Activated naive CD8-positive, alpha-beta T cell treated with anti-CD3 and anti-CD28 coated beads, Interleukin-2, amount 10 ng/mL, durations not matched to agents 7 days and 5 days (primary cell): ENCODE results near the gene KRT15. TPM values are rescaled to one million over a fixed set of nuclear protein-coding genes. Genes with fewer than 3 reads are reported as not detected.

ENCODE experiments used
- ATAC-seq: fragments of 150-1000 bp; cut with Tn5 transposase; one replicate; pipeline ENCODE4 v1.10.0; 2021; ENCODE audit warnings: low read depth, moderate library complexity
- POLR2A ChIA-PET: fragments of 350-600 bp; sonication (Branson Sonifier 250); formaldehyde crosslinking; loops from one replicate; lab custom pipeline; 2021; ENCODE audit warnings: antibody characterized with exemption; lab: Charles Lee
- DNase-seq: peaks from one replicate; pipeline ENCODE4 v3.0.0; 2021
- H3K27ac Mint-ChIP-seq: one replicate; pipeline ENCODE4 v1.8.0; 2022; ENCODE audit warnings: mild to moderate bottlenecking, mixed read lengths
- H3K27me3 Mint-ChIP-seq: one replicate; pipeline ENCODE4 v1.8.0; 2022; ENCODE audit warnings: mild to moderate bottlenecking, moderate library complexity, mixed read lengths
- H3K36me3 Mint-ChIP-seq: one replicate; pipeline ENCODE4 v1.8.0; 2021; ENCODE audit warnings: mild to moderate bottlenecking, mixed read lengths
- H3K4me1 Mint-ChIP-seq: one replicate; pipeline ENCODE4 v1.8.0; 2021; ENCODE audit warnings: mixed read lengths
- H3K4me3 Mint-ChIP-seq: one replicate; pipeline ENCODE4 v1.8.0; 2022; ENCODE audit warnings: mild to moderate bottlenecking, moderate library complexity, mixed read lengths
- H3K9me3 Mint-ChIP-seq: one replicate; pipeline ENCODE4 v1.8.0; 2021; ENCODE audit warnings: mixed read lengths
- total RNA-seq, 2 experiments: library from RNA; stranded (reverse); gene quantifications; one replicate each; pipeline ENCODE4 v1.2.3, GENCODE V29; 2021

The KRT15 gene
- total RNA-seq, 2 experiments from 2014 or later = not detected

DNA sequence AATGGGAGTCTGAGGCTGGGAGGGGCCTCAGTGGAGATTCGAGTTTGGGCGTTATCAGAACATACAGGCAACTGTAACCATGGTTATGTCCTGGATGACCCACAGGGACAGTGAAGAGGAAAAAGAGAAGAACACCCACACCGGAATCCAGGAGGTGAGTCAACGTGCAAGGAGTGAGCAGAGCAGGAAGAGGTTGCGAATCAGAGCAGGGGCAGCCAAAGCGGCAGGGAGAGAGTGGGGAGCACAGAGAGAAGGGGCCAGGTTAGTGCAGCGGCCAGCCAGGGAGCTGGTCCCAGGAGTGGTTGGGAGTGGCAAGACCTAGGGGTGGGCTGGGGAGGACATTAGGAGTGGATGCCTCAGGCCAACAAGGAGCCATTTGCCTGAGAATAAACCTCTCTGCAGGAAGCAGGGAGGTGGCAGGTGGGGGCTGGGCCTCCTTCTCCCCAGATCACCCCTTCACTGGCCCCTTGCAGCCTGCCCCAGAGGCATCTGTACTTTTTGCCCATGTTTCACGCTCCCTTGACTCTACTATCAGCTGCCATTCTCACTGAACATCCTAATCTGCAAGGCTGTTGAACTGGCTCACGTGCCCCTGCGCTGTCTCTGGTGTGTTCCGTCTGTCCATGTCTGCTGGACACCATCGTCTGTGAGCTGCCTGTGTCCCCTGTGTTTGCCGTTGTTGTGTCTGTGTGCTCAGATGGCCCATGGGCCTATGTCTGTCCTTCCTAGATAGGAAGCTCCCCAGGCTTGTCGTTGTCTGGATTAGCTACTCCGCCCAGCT, 18.4 kb downstream of the KRT15 start:
- Mint-ChIP-seq H3K9me3 (no peaks in the 10 kb centered on the region), H3K27ac (peak overlapping the region; percentile 32), H3K4me1 (peaks cover 14% of the 10 kb centered on the region), H3K27me3 (no peaks in the 10 kb centered on the region), H3K4me3 (no peak overlapping the region), H3K36me3 (no peaks in the 10 kb centered on the region)
- ATAC-seq (no peak), DNase-seq (no peak)
- POLR2A ChIA-PET = no interaction called here

DNA sequence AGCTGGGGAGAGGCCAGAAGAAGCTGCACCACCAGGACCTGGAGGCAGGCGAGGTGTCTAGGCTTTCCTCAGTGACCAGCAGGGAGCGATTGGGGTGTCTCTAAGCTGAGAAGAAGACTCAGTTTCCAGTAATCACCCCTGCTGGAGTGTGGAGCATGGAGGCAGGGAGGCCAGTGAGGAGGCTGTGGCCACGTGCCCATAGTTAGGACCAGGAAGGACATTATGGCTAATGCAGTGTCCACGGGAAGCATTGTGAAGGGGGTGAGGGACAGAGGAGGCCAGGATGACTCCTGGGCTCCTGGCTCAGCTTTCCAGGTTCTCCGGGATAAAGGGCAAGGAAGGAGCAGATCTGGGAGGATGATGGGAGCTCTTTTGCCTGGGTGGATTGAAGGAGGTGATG, 19.0 kb downstream of the KRT15 start:
- H3K4me1 Mint-ChIP-seq = peaks cover 14% of the 10 kb centered on the region
- POLR2A ChIA-PET = no interaction called here
- H3K9me3 Mint-ChIP-seq = no peaks in the 10 kb centered on the region
- DNase-seq (no peak), ATAC-seq (no peak)
- H3K27ac Mint-ChIP-seq = peak overlapping the region; percentile 32
- H3K27me3 Mint-ChIP-seq = no peaks in the 10 kb centered on the region
- no peaks in the 10 kb centered on the region for H3K36me3 Mint-ChIP-seq
- no peak overlapping the region for H3K4me3 Mint-ChIP-seq

DNA sequence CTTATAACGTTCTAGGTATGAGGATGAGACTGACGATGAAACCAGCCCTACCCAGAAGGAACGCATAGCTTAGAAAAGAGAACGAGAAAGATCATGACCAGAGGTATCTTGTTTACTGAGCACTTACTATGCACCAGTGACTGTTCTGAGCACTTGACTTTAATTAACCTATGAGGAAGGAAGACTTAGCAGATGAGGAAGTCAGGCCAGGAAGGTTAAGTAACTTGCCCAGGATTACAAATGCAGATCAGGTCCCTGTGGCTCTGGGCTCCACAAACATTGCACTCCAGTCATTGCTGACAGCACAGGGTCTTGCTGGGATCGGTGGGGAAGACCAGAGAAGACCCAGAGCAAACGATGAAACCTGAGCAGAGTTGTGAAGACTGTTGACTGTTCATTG, 20.4 kb downstream of the KRT15 start:
- H3K4me3 Mint-ChIP-seq = no peak overlapping the region
- POLR2A ChIA-PET = interaction anchor here (0.8 kb wide), 1 partner anchor 167 kb away, joined by 3 read pairs; no protein-coding TSS in a partner anchor
- H3K27me3 Mint-ChIP-seq = no peaks in the 10 kb centered on the region
- H3K9me3 Mint-ChIP-seq = no peaks in the 10 kb centered on the region
- no peaks in the 10 kb centered on the region for H3K36me3 Mint-ChIP-seq
- no peak overlapping the region for H3K27ac Mint-ChIP-seq
- ATAC-seq (no peak), DNase-seq (no peak)
- H3K4me1 Mint-ChIP-seq = peaks cover 14% of the 10 kb centered on the region

DNA sequence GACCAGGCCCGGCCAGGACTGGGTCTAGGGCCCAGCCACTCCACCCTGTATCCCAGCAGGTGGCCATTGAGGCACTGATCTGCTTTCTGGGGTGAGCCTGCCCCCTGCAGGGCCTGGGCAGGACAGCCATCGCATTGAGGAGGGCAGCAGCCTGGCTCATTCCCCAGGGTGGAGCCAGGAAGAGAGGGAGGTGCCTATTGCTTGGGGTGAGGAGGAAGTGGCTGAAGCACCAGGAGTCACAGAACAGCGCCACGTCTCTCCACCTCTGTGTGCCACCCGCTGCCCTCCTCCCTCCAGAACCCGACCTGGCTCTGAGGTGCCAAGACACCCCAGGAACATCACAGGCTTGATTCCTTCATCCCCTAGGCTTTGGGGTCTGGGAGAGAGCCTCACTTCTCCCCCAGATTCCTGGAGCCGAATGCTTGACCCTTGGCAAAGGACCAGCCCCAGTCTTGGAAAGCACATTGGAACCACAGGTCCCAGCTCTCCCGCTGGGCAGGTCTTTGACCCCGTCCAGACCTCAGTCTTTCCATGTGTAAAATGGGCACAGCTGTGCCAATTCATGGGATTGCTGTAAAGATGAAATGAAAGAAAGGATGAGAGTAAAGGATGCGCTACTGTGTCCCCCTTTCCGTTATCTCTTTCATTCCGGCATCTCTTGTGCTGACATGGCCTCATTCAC, 21.7 kb downstream of the KRT15 start:
- POLR2A ChIA-PET = no interaction called here
- Mint-ChIP-seq H3K9me3 (no peaks in the 10 kb centered on the region), H3K27ac (peak overlapping the region; percentile 68), H3K36me3 (no peaks in the 10 kb centered on the region), H3K27me3 (no peaks in the 10 kb centered on the region), H3K4me1 (peaks cover 14% of the 10 kb centered on the region), H3K4me3 (peak overlapping the region; percentile 33)
- DNase-seq (peak; percentile 76), ATAC-seq (peak; percentile 97)

DNA sequence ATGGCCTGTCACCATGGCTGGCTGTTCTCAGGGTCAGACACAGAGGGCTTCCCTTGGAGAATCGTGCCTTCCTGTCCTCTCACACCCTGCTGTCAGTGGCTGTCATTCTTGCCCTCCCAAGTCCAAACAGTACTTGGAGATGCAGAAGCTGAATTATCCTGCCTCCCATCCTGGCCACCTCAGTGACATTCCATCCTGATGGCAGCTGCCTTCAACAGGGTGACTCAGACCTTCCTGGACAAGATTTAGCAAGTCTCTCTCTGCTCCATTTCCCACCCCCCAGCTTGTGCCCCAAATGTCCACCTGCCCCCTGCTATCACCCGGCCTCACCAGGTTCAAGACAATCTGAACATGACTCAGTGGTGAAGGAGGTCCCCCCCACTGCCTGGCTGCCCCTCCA, 24.2 kb downstream of the KRT15 start:
- DNase-seq (no peak), ATAC-seq (no peak)
- Mint-ChIP-seq H3K27ac (no peak overlapping the region), H3K9me3 (no peaks in the 10 kb centered on the region), H3K27me3 (peaks cover 3% of the 10 kb centered on the region), H3K36me3 (no peaks in the 10 kb centered on the region), H3K4me3 (no peak overlapping the region), H3K4me1 (peaks cover 15% of the 10 kb centered on the region)
- POLR2A ChIA-PET = no interaction called here

DNA sequence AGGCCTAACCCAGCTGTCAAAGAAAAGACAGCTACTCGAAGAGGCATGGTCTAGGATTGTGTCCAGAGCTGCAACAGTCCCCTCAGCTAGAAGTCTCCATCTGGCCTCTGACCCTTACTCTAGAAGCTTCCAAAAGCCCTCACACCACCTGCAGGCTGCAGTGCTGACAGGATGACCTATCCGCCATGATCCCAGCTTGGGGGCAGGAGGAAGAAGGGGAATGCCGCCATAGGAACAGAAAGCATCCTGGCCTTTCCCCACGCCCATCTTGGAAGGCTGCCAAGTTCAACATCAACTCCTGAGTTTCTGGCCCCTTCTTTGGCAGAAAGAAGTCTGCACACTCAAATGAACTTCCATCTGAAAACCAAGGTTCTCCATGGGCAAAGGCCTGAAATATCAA, 25.9 kb downstream of the KRT15 start:
- Mint-ChIP-seq H3K36me3 (no peaks in the 10 kb centered on the region), H3K4me1 (peaks cover 11% of the 10 kb centered on the region), H3K27ac (no peak overlapping the region), H3K4me3 (no peak overlapping the region), H3K27me3 (peaks cover 4% of the 10 kb centered on the region), H3K9me3 (no peaks in the 10 kb centered on the region)
- POLR2A ChIA-PET = no interaction called here
- DNase-seq = no peak
- ATAC-seq = no peak

DNA sequence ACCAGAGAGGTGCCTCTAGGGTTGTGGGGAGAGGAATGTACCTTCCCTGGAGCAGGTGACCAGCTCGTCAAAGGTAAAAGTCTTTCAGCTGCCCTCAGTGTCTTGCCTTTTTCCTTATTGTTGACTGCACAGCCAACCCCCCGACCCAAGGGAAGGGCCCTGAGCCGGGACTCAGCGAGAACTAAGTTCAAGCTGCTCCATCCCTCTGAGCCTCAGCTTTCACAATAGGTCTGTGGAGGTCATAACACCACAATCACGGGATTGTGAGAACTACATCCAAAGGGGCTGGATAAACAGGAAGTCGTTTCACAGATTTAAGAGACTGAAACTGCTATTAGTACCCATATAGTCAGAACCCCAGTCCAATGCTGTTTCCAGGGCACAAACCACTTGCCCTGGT, 26.3 kb downstream of the KRT15 start:
- ATAC-seq (no peak), DNase-seq (no peak)
- no peaks in the 10 kb centered on the region for H3K9me3 Mint-ChIP-seq
- H3K4me1 Mint-ChIP-seq = peaks cover 11% of the 10 kb centered on the region
- peaks cover 4% of the 10 kb centered on the region for H3K27me3 Mint-ChIP-seq
- POLR2A ChIA-PET = no interaction called here
- no peak overlapping the region for H3K27ac Mint-ChIP-seq
- no peaks in the 10 kb centered on the region for H3K36me3 Mint-ChIP-seq
- no peak overlapping the region for H3K4me3 Mint-ChIP-seq

DNA sequence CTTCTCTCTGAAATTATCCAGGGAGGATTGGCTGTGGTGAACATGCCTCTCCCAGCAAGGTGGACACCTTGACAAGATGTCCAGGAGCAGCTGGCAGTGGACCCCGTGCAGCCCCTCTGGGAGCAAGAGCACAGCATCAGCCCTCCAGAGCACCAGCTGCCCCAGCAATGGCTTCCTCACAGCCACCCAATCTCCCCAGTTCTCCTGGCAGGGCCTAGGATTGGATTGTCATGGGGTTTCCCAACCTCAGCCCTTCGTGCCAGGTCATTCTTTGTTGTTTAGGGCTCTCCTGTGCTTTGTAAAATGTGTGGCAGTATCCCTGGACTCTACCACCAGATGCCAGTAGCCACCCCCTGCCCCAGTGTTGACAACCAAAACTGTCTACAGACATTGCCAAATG, 27.2 kb downstream of the KRT15 start:
- Mint-ChIP-seq H3K9me3 (no peaks in the 10 kb centered on the region), H3K27me3 (peaks cover 4% of the 10 kb centered on the region), H3K36me3 (no peaks in the 10 kb centered on the region), H3K4me1 (peaks cover 5% of the 10 kb centered on the region), H3K4me3 (no peak overlapping the region), H3K27ac (no peak overlapping the region)
- DNase-seq (no peak), ATAC-seq (no peak)
- POLR2A ChIA-PET = interaction anchor here (0.6 kb wide), 1 partner anchor 171 kb away, joined by 3 read pairs; no protein-coding TSS in a partner anchor

DNA sequence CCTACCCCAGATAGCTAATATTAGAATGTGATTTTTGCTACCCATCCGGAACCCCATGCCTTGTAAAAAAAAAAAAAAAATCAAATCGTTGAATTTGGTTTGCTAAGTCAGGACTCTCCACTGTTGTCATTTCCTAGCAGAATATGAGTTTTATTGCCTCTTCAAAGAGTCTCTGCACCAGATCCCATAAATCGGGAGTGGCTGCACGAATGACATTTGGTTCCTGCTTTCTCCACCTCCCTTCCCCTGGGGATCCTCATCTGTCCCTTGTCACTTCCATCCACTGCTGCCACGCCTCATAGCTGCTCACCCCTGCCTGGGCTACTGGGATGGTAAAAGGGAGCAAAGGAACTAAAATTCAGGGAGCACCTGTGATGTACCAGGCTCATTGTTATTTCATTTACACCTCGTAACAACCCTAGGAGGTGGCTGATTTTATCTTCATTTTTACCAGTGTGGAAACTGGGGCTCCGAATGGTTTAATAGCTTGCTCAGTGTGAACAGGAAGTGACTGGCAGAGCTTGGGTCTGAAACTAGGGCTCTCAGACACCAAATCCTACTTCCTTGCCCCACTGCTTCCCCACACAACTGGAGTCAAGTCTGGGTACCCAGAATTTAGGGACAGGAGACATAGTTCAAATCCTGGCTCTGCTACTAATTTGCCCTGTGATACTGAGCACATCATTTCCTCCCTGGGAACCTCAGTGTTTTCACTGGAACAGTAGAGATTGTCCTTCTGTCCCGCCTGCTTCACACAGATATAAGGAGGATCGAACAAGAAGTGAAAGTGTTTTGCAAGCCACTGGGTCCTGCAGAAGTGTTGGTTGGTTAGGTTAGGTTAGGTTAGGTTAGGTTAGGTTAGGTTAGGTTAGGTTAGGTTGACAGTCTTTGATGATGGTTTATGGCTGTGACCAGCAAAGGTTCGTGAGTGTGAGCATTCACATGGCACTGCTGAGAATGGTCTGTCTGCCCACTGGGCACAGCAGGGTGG, 28.4 kb downstream of the KRT15 start:
- no peaks in the 10 kb centered on the region for H3K36me3 Mint-ChIP-seq
- ATAC-seq (no peak), DNase-seq (no peak)
- H3K27me3 Mint-ChIP-seq = peaks cover 4% of the 10 kb centered on the region
- peaks cover 5% of the 10 kb centered on the region for H3K4me1 Mint-ChIP-seq
- no peak overlapping the region for H3K4me3 Mint-ChIP-seq
- H3K27ac Mint-ChIP-seq = no peak overlapping the region
- POLR2A ChIA-PET = no interaction called here
- no peaks in the 10 kb centered on the region for H3K9me3 Mint-ChIP-seq

DNA sequence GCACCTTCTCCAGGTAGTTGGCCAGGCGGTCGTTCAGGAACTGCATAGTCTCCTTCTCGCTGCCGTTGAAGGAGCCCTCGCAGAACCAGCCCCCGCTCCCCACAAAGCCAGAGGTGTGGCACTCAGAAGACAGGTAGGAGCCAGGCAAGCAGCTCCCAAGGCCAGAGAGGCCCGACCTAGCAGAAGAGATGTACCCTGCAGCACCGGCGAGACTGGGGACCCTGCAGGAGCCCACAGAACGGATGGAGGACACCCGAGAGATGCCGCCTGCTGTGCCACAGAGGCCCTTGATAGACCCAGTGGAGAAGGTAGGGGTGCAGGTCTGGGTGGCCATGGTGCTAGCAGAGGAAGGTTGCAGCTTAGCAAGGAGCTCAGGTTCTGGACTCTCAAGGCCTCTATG, 29.2 kb downstream of the KRT15 start, which contains the start of gene KRT36:
KRT36 (minus strand) TSS at position 380 of the 400 bp plus-strand sequence; CDS start at position 334, 46 bp downstream.
- H3K36me3 Mint-ChIP-seq = no peaks in the 10 kb centered on the region
- POLR2A ChIA-PET = no interaction called here
- ATAC-seq = no peak
- no peak within 1 kb of the TSS for H3K27ac Mint-ChIP-seq
- H3K4me3 Mint-ChIP-seq = no peak within 1 kb of the TSS
- no peaks in the 10 kb centered on the region for H3K9me3 Mint-ChIP-seq
- H3K4me1 Mint-ChIP-seq = peaks cover 5% of the 10 kb centered on the region
- DNase-seq = no peak
- peaks cover 4% of the 10 kb centered on the region for H3K27me3 Mint-ChIP-seq

DNA sequence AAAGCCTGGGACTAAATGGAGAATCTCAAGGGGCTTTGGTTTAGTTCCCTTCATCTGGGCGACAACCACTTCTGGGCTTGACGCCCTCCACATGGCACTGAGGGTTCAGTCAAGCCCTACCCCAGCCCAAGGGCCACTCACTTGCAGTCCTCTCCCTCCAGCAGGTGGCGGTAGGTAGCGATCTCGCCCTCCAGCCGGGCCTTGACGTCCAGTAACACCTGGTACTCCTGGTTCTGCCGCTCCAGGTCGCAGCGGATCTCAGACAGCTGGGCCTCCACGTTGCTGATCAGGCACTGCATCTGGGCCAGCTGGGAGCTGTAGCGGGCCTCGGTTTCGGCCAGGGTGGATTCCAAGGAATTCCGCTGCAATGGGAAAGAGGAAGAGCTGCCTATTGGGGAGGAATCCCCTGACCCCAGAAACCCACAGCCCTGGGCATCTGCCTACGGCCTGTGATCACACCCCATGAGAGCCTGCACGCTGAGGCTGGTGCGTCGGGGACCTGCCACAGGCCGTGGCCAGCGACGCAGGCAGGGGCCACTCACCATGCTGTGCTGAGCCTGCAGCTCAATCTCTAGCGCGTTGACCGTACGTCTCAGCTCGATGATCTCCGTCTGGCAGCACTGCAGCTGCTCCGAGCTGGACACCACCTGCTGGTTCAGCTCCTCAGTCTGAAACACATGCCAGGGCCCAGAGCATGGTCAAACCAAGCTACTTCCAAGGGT, 31.7 kb downstream of the KRT15 start:
- POLR2A ChIA-PET = no interaction called here
- Mint-ChIP-seq H3K4me3 (no peak overlapping the region), H3K27ac (no peak overlapping the region), H3K27me3 (peaks cover 4% of the 10 kb centered on the region), H3K4me1 (peaks cover 5% of the 10 kb centered on the region), H3K9me3 (no peaks in the 10 kb centered on the region), H3K36me3 (no peaks in the 10 kb centered on the region)
- no peak for ATAC-seq
- peak; percentile 49 for DNase-seq

DNA sequence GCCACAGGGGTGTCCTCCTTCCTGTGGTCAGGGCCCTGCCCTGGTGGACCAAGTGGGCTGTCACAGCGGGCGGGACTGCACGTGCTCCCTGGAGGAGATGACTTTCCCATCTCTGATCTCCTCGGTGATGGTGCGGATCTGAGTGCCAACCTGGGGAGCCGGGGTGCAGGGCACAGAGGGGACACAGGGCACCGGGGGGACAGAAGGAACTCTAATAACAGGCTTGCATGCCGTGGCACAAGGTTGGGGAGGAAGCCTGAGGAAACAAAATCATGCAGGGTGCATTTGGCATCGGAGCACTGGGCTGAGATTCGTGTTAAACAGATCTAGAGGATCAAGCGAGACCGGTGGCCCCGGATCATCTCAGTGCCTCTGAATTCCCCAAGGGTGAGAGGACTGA, 32.4 kb downstream of the KRT15 start:
- POLR2A ChIA-PET = no interaction called here
- Mint-ChIP-seq H3K4me3 (no peak overlapping the region), H3K4me1 (peaks cover 5% of the 10 kb centered on the region), H3K27me3 (peaks cover 2% of the 10 kb centered on the region), H3K27ac (no peak overlapping the region), H3K36me3 (no peaks in the 10 kb centered on the region), H3K9me3 (no peaks in the 10 kb centered on the region)
- no peak for DNase-seq
- ATAC-seq = no peak
